ENCODE measurements around the gene TBC1D14. TPM values are rescaled to one million over a fixed set of nuclear protein-coding genes. Genes with fewer than 3 reads are reported as not detected.
A peak's percentile ranks its signal among the peaks of the same experiment; 100 is the strongest.

TBC1D14 gene
- total and polyA plus RNA-seq, 2 of the 4 experiments (the other 2 are of a cell fraction) = 31.7 to 40.7 TPM

GRCh38 chr4:6902318-6903042 lies 7.1 kb upstream of the TBC1D14 start:
- Histone ChIP-seq H3K4ac (ENCODE audit: low read depth, low read length) (no peak overlapping the region), H2BK5ac (ENCODE audit: low read depth, low read length, poor library complexity, severe bottlenecking) (no peak overlapping the region), H4K20me1 (ENCODE audit: insufficient read depth, low read length) (no peaks in the 10 kb centered on the region), H3K56ac (ENCODE audit: extremely low read depth, insufficient read depth, low read length) (no peak overlapping the region), H2AFZ (replicated peaks; ENCODE audit: low read length, poor library complexity) (no peak overlapping the region), H2AK9ac (replicated peaks; ENCODE audit: low read depth, low read length, poor library complexity) (peak overlapping the region; percentile 13), H3K14ac (replicated peaks; ENCODE audit: low read depth, low read length) (no peak overlapping the region), H3K27ac (ENCODE audit: insufficient read depth, low read length) (no peak overlapping the region), H4K5ac (ENCODE audit: low read depth, low read length) (no peak overlapping the region), H4K8ac (ENCODE audit: low read depth in 2 of 2, low read length in 2 of 2) (no peak overlapping the region), H3K9ac (ENCODE audit: low read depth, low read length) (no peak overlapping the region), H2AK5ac (ENCODE audit: low read depth, low read length) (no peak overlapping the region), H3K9me3 (ENCODE audit: control insufficient read depth, insufficient read depth, low read length) (no peaks in the 10 kb centered on the region), H2BK20ac (ENCODE audit: low read depth, low read length) (no peak overlapping the region), H3K36me3 (ENCODE audit: control insufficient read depth, insufficient read depth, low read length) (no peaks in the 10 kb centered on the region), H3K4me3 (ENCODE audit: insufficient read depth, low read depth, low read length) (no peak overlapping the region), H2BK120ac (ENCODE audit: low read depth, low read length) (no peak overlapping the region), H3K18ac (ENCODE audit: low read depth, low read length) (no peak overlapping the region), H2BK15ac (ENCODE audit: low read depth, low read length) (no peak overlapping the region), H3K4me1 (ENCODE audit: control insufficient read depth, insufficient read depth, low read length) (peaks cover 3% of the 10 kb centered on the region; the same call in 1 of the 2 replicates), H3K4me2 (ENCODE audit: low read depth, low read length) (no peak overlapping the region), H4K91ac (ENCODE audit: insufficient read depth, low read depth, low read length) (no peak overlapping the region), H3K23ac (ENCODE audit: low read depth, low read length) (no peak overlapping the region), H3K79me1 (ENCODE audit: low read depth in 1 of 2, low read length in 2 of 2) (no peaks in the 10 kb centered on the region), H3K27me3 (ENCODE audit: control insufficient read depth, insufficient read depth, low read length) (no peaks in the 10 kb centered on the region), H3K9me1 (ENCODE audit: insufficient read depth, low read length) (0 out of 2 replicates have a peak, but pooled peaks cover 3% of the 10 kb centered on the region)
- BruUV-seq (replicated peaks) = no TSS peak
- no peak for DNase-seq
- TF ChIP-seq NFE2L2 (IDR thresholded peaks at IDR 0.05; ENCODE audit: low read depth, low read length) = no peak
- TF ChIP-seq MAFK (IDR thresholded peaks at IDR 0.05; ENCODE audit: low read depth, low read length) = no peak
- no peak for TF ChIP-seq CEBPB (IDR thresholded peaks at IDR 0.05; ENCODE audit: low read depth, low read length)
- no peak for TF ChIP-seq ELK1 (IDR thresholded peaks at IDR 0.05; ENCODE audit: borderline replicate concordance, low read depth, low read length)
- no peak for TF ChIP-seq MXI1 (IDR thresholded peaks at IDR 0.05; ENCODE audit: borderline replicate concordance, low read depth, low read length)
- no peak for TF ChIP-seq RAD21 (IDR thresholded peaks at IDR 0.05; ENCODE audit: low read length)
- no peak for TF ChIP-seq FOS (IDR thresholded peaks at IDR 0.05; ENCODE audit: low read depth, low read length)
- TF ChIP-seq SMC3 (IDR thresholded peaks at IDR 0.05; ENCODE audit: low read depth, low read length) = no peak
- no peak for TF ChIP-seq POLR2A (IDR thresholded peaks at IDR 0.05; ENCODE audit: low read depth, low read length)
- no peak for TF ChIP-seq BHLHE40 (IDR thresholded peaks at IDR 0.05; ENCODE audit: low read depth, low read length)
- no peak for TF ChIP-seq RFX5 (IDR thresholded peaks at IDR 0.05; ENCODE audit: low read depth, low read length)
- no peak for TF ChIP-seq USF2 (IDR thresholded peaks at IDR 0.05; ENCODE audit: low read depth, low read length)
- POLR2A ChIA-PET (ENCODE audit: unreplicated experiment) = no interaction called here
- ATAC-seq (ENCODE audit: low read depth) = no peak
- 72% methylated on average over 8 of the region's 27 CpGs; no CpG with 5 or more reads in 1 of the 2 experiments for WGBS, 2 experiments (ENCODE audit: extremely low coverage in 2 of 2, insufficient read length in 1 of 2)
- CTCF ChIA-PET = no interaction called here
- in situ Hi-C loops (cut with MboI; ENCODE audit: low sequenced_read_pairs) = no loop called here
- dilution Hi-C loops (cut with HindIII; ENCODE audit: low sequenced_read_pairs, unreplicated experiment) = no loop called here
- intact Hi-C loops (cut with micrococcal nuclease) = no loop called here
